Uterus (tissue), 2 donors: ENCODE data around the gene PRRT1.

Source experiments
- CTCF ChIP-seq, 4 experiments: fragments of 200-600 bp in 2 of 4; fragments of 450-650 bp in 2 of 4; sonication (generic) in 2 of 4; IDR thresholded peaks; one replicate each; pipeline ENCODE4 v1.5.1; 2016 to 2019; ENCODE audit warnings: antibody characterized with exemption in 4 of 4, mild to moderate bottlenecking in 2 of 4, moderate library complexity in 1 of 4
- POLR2A ChIP-seq, 2 donors: fragments of 450-650 bp; IDR thresholded peaks; one replicate each; pipeline ENCODE4 v1.6.1; 2016; ENCODE audit warnings: antibody characterized with exemption in 2 of 2, mild to moderate bottlenecking in 1 of 2, moderate library complexity in 1 of 2

GRCh38 chr6:32196682-32197616, 45.2 kb upstream of the PRRT1 start:
- TF ChIP-seq CTCF (IDR thresholded peaks at IDR 0.05): no peak
- TF ChIP-seq POLR2A (IDR thresholded peaks at IDR 0.05): no peak
